NCI-H2107 (cell line): Measurements from ENCODE around the gene DYRK3.
A peak's percentile ranks its signal among the peaks of the same experiment; 100 is the strongest.

Source experiments
- DNase-seq: peaks from one replicate; lab custom pipeline; 2025; lab: John Stamatoyannopoulos, UW

DYRK3 gene

GRCh38 chr1:206684003-206684402 is 48.7 kb downstream of the DYRK3 start:
- DNase-seq: no peak

DNA sequence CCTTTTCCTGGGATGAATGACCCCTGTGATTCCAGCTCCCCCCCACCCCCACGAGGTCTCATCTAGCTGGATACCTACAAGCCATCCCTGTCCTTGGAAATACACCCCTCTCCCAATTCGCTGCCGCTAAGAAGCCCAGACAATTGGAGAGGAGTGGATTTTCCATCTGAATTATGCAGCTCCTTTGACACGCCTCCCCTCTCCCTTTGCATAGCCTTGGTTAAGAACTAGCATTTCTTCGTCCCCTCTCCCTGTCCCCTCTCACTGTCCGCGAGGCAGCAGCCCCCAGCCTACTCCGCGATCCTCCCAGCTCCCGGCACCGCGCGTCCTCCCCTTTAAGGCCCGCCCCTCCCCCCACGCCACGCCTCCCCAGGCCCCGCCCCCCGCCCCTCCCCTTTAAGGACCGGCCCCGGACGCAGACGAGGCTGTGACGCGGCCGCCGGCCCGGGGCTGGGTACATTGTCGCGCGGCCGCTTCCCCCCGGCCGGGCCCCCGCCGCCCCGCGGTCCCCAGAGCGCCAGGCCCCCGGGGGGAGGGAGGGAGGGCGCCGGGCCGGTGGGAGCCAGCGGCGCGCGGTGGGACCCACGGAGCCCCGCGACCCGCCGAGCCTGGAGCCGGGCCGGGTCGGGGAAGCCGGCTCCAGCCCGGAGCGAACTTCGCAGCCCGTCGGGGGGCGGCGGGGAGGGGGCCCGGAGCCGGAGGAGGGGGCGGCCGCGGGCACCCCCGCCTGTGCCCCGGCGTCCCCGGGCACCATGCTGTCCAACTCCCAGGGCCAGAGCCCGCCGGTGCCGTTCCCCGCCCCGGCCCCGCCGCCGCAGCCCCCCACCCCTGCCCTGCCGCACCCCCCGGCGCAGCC is 49.4 kb downstream of the DYRK3 start, which contains the start of gene MAPKAPK2:
Gene MAPKAPK2 (plus strand): TSS at position 428 of the 856 bp plus-strand sequence. CDS start 325 bp downstream, at position 753.
- peak; percentile 44 for DNase-seq

- no peak for DNase-seq
Measured at GRCh38 chr1:206685334-206685768, 50.0 kb downstream of the DYRK3 start.

DNA sequence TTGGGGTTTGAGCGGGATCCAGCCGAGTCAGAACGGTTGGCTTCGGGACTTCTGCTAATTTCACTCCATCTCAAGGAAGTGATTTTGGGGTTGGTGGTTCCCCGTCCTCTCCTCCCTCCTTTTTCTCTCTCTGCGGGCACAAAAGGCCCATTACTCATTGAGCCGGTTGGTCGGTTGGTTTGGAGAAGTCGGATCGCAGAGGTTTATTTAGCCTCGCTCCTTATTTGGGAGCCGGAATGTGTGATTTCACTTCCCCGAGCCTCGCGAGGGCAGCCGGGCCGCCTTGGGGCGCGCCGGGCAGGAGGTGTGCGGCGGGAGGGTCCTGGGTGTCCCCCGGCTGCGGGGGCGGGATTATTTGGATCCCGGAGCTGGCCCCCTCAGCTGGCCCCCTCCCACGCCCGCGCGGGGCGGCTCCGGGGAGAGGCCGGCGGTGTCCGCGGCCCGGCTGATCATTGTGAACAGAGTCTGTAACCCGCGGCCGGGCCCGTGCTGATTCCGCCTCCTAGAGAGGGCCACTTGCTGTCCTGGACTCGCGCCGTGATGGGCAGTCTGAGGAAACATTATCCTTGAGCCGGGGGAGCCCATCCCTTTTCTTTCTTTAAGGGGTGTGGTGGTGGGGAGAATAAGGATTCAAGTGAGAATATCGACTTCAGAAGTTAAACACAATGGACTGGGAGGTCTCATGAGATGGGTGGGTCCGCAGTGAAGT is 50.6 kb downstream of the DYRK3 start:
- no peak for DNase-seq

GRCh38 chr1:206686478-206687249 is 51.3 kb downstream of the DYRK3 start:
- DNase-seq: no peak

DNA sequence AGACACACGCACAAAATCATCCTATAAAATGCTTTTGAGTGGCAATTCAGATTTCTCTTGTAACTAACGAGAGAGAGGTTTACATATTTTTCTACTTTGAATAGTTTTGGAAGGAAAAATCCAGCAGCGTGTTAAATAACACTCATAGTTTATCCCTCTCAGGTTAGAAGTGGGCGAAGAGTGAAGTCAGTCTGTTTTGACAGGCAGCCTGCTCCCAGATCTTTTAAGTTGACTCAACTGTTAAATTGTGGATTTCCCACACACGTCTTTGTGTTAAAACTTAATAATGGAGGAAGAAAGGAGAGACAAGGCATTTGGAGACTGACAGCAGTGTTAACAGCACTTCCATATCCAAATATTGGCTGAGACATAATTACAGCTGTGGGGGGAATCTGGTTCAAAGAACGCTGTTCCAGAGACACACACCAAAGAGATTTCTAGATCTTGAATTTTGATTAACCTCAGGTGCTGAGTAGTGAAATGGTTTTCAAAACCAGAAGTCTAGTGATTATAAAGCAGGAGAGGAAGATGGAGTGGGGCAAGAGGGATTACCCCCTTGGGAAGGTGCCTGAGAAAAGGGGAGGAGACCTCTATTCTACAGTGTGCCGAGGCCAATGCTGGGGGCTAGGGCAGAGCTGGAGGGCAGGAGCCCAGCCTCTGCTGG is 52.0 kb downstream of the DYRK3 start:
- DNase-seq: no peak

- no peak for DNase-seq
Measured at GRCh38 chr1:206687915-206688442, 52.6 kb downstream of the DYRK3 start.

DNA sequence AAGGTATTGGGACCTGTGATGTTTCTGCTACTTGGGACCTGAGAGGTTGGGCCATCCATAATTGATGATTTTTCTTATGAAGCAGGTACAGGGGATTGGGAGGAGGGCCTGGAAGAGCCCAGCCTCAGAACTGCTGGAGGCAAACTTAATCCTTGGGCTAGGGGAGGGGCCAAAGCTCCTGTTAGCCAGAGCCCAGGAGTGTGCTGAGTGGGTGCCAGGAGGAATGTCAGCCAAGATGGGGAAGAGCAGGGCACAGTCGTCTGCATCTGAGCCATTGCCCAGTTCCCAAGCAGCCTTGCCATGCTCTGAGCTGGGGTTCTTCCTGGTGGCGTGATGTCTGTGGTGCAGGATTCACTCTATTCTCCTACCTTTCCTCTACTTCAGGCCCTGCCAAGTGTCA is 55.2 kb downstream of the DYRK3 start:
- no peak for DNase-seq

DNA sequence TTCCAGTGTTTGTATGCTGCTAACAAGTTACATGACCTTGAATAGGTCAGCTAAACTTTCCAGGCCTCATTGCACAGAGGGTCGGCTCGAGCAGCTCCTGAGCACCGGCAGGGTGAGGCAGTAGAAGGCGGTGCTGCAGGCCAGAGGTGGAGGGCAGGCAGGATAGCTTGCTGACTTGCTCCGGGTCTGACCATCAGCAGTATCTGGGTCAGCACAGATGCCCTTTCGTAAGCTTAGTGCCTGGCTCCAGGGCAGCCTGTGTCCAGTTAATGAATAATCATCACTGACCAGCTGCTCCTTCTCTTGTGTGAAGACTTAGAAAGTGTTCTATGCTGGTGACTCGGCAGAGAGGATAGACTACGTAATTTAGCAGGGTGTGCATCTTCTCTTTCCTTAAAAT is 56.3 kb downstream of the DYRK3 start:
- no peak for DNase-seq

DNA sequence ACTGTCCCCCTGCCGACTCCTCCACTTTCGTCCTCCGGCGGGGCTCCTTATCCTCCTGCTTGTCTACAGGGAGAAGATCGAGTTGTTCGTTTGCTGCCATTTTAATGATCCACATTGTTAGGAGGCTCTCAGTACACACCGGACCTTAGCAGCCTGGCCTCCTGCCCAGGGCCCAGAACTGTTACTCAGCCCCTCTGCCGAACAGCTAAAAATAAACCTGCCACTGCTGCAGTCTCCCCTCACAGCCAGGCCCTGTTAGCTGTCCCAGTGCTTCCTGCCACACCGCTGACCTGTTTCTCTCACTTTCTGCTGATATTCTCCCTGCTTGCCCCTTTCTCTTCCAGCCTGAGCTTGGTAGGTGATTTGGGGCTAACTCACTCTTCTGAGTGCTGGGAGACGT is 57.7 kb downstream of the DYRK3 start:
- DNase-seq: no peak

DNA sequence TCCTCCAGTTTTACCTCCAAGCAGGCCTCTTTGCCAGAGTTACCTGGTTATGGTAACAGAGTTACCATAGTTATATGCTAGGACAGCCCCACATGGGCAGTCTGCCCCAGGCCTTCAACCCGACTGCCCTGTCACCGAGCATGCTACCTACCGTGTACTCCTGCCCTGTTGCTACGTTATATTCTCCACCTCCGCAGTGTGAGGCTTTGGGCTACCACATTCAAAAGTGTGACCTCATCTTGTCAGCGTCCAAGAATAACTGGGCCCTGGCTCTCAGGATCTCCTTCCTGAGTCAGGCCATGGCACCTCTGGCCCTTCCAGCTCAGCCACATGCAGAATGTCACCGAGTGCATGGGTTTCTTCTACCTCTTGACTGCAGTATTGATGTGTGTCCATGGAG is 58.3 kb downstream of the DYRK3 start:
- DNase-seq: no peak

DNA sequence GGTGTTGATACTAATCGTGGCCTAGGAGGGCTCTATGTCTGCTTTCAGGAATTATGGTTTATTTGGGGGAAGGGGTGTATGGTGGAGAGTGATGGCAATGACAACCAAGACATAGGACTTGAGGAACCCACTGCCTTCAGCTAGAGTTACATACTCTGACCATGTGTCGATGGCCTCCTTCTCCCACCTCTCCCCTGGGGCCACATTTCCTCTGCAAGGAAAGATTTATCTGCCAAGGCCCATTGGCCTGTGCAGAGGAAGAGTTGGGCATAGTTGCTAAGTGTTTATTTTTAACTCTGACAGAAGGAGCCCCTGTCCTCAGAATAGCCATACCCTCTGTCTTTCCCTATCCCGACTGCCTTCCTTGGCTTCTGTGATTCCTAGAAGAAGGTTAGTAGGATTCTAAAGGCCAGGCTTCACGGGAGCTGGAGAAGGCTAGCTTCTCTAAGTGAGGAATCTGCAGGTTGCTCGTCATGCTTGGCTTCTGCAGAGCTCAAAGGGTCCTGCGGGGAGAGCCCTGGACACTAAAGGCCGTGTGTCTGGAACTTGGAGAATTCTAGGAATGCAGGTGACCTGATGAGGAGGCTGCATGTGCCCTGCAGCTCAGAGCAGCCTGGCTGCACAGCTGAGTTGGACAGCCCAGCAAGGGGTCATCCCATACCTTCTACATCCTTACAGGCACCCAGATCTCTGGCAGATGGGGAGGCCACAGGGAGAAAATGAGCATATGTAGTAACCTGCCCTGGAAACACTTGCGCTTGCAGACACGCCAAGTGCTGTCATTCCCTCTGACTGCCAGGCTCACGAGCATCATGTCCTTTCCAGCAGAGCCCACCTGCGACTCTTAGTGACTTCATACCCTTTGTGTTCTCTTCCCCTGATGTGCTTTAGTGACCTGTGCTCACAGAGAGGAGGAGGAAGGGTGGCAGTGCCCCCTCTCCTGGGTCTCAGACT is 59.1 kb downstream of the DYRK3 start:
- no peak for DNase-seq

DNA sequence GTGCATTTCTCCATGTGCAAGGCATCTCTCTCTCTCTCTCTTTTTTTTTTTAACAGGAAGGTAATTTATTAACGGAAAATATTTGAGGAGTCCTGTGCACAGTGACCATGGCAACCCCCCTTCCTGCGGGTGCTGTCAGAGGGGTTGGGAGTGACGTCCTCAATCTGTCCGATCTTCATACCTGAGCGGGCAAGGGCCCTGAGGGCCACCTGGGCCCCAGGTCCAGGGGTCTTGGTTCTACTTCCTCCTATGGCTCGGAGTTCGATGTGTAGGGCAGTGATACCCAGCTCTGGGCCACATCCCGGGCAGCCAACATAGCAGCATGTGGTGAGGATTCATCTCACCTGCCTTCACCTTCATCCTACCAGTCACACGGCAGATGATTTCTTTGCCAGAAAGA is 60.4 kb downstream of the DYRK3 start:
- no peak for DNase-seq

DNA sequence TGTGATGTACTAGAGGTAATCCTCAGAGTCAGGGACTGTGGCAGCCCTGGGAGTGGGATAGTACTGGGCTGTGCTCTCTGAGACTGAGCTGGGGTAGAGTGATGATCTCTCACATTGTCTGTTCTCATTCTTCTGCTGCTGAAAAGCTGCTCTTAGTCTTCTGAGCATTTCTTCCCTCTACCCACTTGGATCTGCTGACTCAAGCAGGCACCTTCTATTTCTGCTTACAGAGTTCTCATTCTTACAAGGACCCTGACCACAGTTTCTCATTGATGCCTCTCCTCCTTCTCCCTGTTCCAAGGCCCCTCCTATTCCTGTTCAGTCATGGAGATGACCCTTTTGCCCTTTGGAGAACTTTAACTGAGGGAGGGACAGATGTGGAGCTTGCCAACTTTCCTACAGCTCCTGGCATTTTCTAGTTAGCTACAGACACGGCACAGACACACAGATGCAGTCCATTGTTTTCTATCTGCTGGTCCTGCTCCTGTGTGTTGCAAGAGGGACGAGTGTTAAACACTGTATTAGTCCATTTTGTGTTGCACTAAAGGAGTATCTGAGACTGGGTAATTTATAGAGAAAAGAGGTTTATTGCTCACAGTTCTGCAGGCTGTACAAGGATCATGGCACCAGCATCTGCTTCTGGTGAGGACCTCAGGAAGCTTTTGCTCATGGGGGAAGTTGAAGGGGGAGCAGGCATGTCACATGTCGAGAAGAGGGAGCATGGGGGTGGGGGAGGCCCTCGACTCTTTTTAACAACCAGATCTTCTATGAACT is 61.7 kb downstream of the DYRK3 start:
- DNase-seq: no peak

GRCh38 chr1:206698011-206698410 is 62.7 kb downstream of the DYRK3 start:
- DNase-seq: no peak
